Measurements from ENCODE around the gene BBS5. TPM values are rescaled to one million over a fixed set of nuclear protein-coding genes. Genes with fewer than 3 reads are reported as not detected.
A peak's percentile ranks its signal among the peaks of the same experiment; 100 is the strongest.

BBS5 gene
- total and polyA plus RNA-seq, 8 donors = 2.7 to 9.2 (median 4.3) TPM

- no peak for TF ChIP-seq CTCF (IDR thresholded peaks at IDR 0.05)
- Histone ChIP-seq H3K4me3 (no peak overlapping the region), H3K4me1 (peaks cover 0 to 11% (median 9%) of the 10 kb centered on the region in 3 donors), H3K9me3 (no peaks in the 10 kb centered on the region), H3K27me3 (no peaks in the 10 kb centered on the region), H3K36me3 (no peaks in the 10 kb centered on the region), H3K27ac (no peak overlapping the region)
- WGBS, 2 donors = 94 to 97% methylated on average over 4 of the region's 4 CpGs
- FAIRE-seq (no peak), ATAC-seq (no peak), DNase-seq (no peak)
- intact Hi-C loops (cut with DNase I) = no loop called here
Observed at GRCh38 chr2:169510496-169510895, 31.2 kb downstream of the BBS5 start.

- Histone ChIP-seq H3K4me1 (peaks cover 0 to 11% (median 9%) of the 10 kb centered on the region in 3 donors), H3K27me3 (no peaks in the 10 kb centered on the region), H3K36me3 (no peaks in the 10 kb centered on the region), H3K27ac (no peak overlapping the region), H3K4me3 (no peak overlapping the region), H3K9me3 (no peaks in the 10 kb centered on the region)
- FAIRE-seq (no peak), ATAC-seq (no peak), DNase-seq (no peak)
- intact Hi-C loops (cut with DNase I) = no loop called here
- no peak for TF ChIP-seq CTCF (IDR thresholded peaks at IDR 0.05)
- WGBS, 2 donors = 83 to 88% methylated on average over 1 of the region's 1 CpG
Observed at GRCh38 chr2:169511818-169512217, 32.5 kb downstream of the BBS5 start.

- 81 to 86% methylated on average over 2 of the region's 2 CpGs for WGBS, 2 donors
- DNase-seq (no peak), FAIRE-seq (no peak), ATAC-seq (peak in 1 of 4 donors; percentile 40)
- Histone ChIP-seq H3K9me3 (no peaks in the 10 kb centered on the region), H3K27ac (no peak overlapping the region), H3K36me3 (no peaks in the 10 kb centered on the region), H3K27me3 (no peaks in the 10 kb centered on the region), H3K4me3 (no peak overlapping the region), H3K4me1 (peaks cover 0 to 5% (median 4%) of the 10 kb centered on the region in 3 donors)
- TF ChIP-seq CTCF (IDR thresholded peaks at IDR 0.05) = no peak
- intact Hi-C loops (cut with DNase I) = no loop called here
Observed at GRCh38 chr2:169512525-169512924, 33.2 kb downstream of the BBS5 start.

- no peak for FAIRE-seq
- H3K27me3 ChIP-seq = no peaks in the 10 kb centered on the region
- intact Hi-C loops (cut with DNase I) = no loop called here
Observed at GRCh38 chr2:169513094-169513493, 33.8 kb downstream of the BBS5 start.

More at GRCh38 chr2:169513094-169513493, 33.8 kb downstream of the BBS5 start:
- no peak overlapping the region for H3K4me3 ChIP-seq
- H3K4me1 ChIP-seq = peaks cover 0 to 2% (median 0%) of the 10 kb centered on the region in 3 donors
- DNase-seq (no peak), ATAC-seq (no peak)
- WGBS, 2 donors = 95 to 100% methylated on average over 1 of the region's 1 CpG
- no peaks in the 10 kb centered on the region for H3K9me3 ChIP-seq
- TF ChIP-seq CTCF (IDR thresholded peaks at IDR 0.05) = no peak
- no peaks in the 10 kb centered on the region for H3K36me3 ChIP-seq
- H3K27ac ChIP-seq = no peak overlapping the region

Measured in pancreas (tissue), 10 donors.